SK-N-SH (cell line): ENCODE measurements around the gene P3H3. TPM values are rescaled to one million over a fixed set of nuclear protein-coding genes. Genes with fewer than 3 reads are reported as not detected.

Experiments used
- CTCF ChIA-PET: fragments of 300-600, 350-600 bp; formaldehyde crosslinking; extraction: SDS; loops from one replicate; lab custom pipeline; 2021; lab: Yijun Ruan, JAX
- POLR2A ChIA-PET: fragments of 350-600 bp; sonication (Branson Sonifier 250); formaldehyde crosslinking; extraction: SDS; loops from one replicate; lab custom pipeline; 2020; ENCODE audit warnings: antibody characterized with exemption, inconsistent platforms; lab: Yijun Ruan, JAX
- DNase-seq: peaks from one replicate; pipeline ENCODE4 v3.0.0; 2012
- H2AFZ ChIP-seq: fragments of 200-600 bp; sonication (generic); 2 replicates; pipeline ENCODE4 v1.8.1; 2016; ENCODE audit warnings: antibody characterized with exemption, mild to moderate bottlenecking, low read depth
- H3F3A ChIP-seq: fragments of 200-600 bp; sonication (generic); replicated peaks from 2 replicates; pipeline ENCODE3; 2016; ENCODE audit warnings: antibody characterized with exemption, mild to moderate bottlenecking; ENCODE audit not compliant: insufficient read depth
- H3K27ac ChIP-seq, 2 experiments: fragments of 200-500 bp in 1 of 2; fragments of 200-600 bp in 1 of 2; sonication (Bioruptor generic) in 1 of 2; sonication (generic), shearing (Covaris generic) in 1 of 2; 2 replicates each; pipeline versions ENCODE4 v1.5.1 to v1.6.1; 2014 to 2016; ENCODE audit warnings: low read depth in 2 of 2, inconsistent platforms in 1 of 2, low read length in 1 of 2, mild to moderate bottlenecking in 1 of 2, mixed read lengths in 1 of 2
- H3K27me3 ChIP-seq: fragments of 200-600 bp; sonication (generic), shearing (Covaris generic); 2 replicates; pipeline ENCODE4 v1.6.1; 2016; ENCODE audit warnings: mixed run types; ENCODE audit not compliant: insufficient read depth
- H3K36me3 ChIP-seq, 2 experiments: fragments of 200-500 bp in 1 of 2; fragments of 200-600 bp in 1 of 2; sonication (Bioruptor generic) in 1 of 2; sonication (generic) in 1 of 2; replicated peaks in 1 of 2; 2 replicates each; pipeline versions ENCODE3 to v1.5.1; 2014 to 2016; ENCODE audit warnings: low read length in 1 of 2, mild to moderate bottlenecking in 1 of 2; ENCODE audit not compliant: insufficient read depth in 2 of 2, control insufficient read depth in 1 of 2
- H3K4me1 ChIP-seq, 2 experiments: fragments of 200-500 bp in 1 of 2; fragments of 200-600 bp in 1 of 2; sonication (Bioruptor generic) in 1 of 2; sonication (generic), shearing (Covaris generic) in 1 of 2; 2 replicates each; pipeline versions ENCODE4 v1.5.1 to v1.6.1; 2014 to 2016; ENCODE audit warnings: low read depth in 1 of 2, low read length in 1 of 2, mixed run types in 1 of 2; ENCODE audit not compliant: insufficient read depth in 2 of 2, control insufficient read depth in 1 of 2
- H3K4me2 ChIP-seq: fragments of 200-600 bp; sonication (generic), shearing (Covaris generic); 2 replicates; pipeline ENCODE4 v1.6.1; 2017; ENCODE audit warnings: mixed run types
- H3K4me3 ChIP-seq, 2 experiments: fragments of 200-500 bp in 1 of 2; fragments of 200-600 bp in 1 of 2; sonication (Bioruptor generic) in 1 of 2; sonication (generic), shearing (Covaris generic) in 1 of 2; 2 replicates each; pipeline versions ENCODE4 v1.5.1 to v1.8.1; 2014 to 2016; ENCODE audit warnings: low read depth in 2 of 2, inconsistent platforms in 1 of 2, low read length in 1 of 2, mild to moderate bottlenecking in 1 of 2, mixed read lengths in 1 of 2, moderate library complexity in 1 of 2
- H3K79me2 ChIP-seq: fragments of 200-600 bp; sonication (generic); 2 replicates; pipeline ENCODE4 v1.8.1; 2017; ENCODE audit warnings: mild to moderate bottlenecking; ENCODE audit not compliant: insufficient read depth
- H3K9ac ChIP-seq: fragments of 200-600 bp; sonication (generic); 2 replicates; pipeline ENCODE4 v1.6.1; 2017; ENCODE audit warnings: mixed run types
- H3K9me2 ChIP-seq: fragments of 200-600 bp; sonication (generic); 2 replicates; pipeline ENCODE4 v1.6.1; 2017; ENCODE audit warnings: mixed run types
- H3K9me3 ChIP-seq: fragments of 200-600 bp; sonication (generic); 2 replicates; pipeline ENCODE4 v1.6.1; 2017; ENCODE audit warnings: mixed run types, mild to moderate bottlenecking, moderate library complexity
- H4K20me1 ChIP-seq: fragments of 200-600 bp; sonication (generic); 2 replicates; pipeline ENCODE4 v1.6.1; 2017; ENCODE audit warnings: mild to moderate bottlenecking, mixed run types; ENCODE audit not compliant: insufficient read depth
- CHD2 ChIP-seq: fragments of 150-350 bp; IDR thresholded peaks from 2 replicates; pipeline ENCODE4 v1.6.1; 2018; ENCODE audit warnings: low read length; ENCODE audit not compliant: partially characterized antibody
- CTCF ChIP-seq: fragments of 200-600 bp; sonication (generic); IDR thresholded peaks from 2 replicates; pipeline ENCODE4 v1.6.1; 2017; ENCODE audit warnings: antibody characterized with exemption, mild to moderate bottlenecking, moderate library complexity
- ELF1 ChIP-seq: IDR thresholded peaks from 2 replicates; pipeline ENCODE4 v1.4.0; 2012
- EP300 ChIP-seq, 2 experiments: IDR thresholded peaks; 2 replicates each; pipeline versions ENCODE4 v1.4.0 to v1.6.1; 2012; ENCODE audit warnings: borderline replicate concordance in 1 of 2, low read depth in 1 of 2, low read length in 1 of 2
- EZH2phosphoT487 ChIP-seq: fragments of 200-600 bp; sonication (generic); IDR thresholded peaks from 2 replicates; pipeline ENCODE4 v1.6.1; 2017; ENCODE audit warnings: low read depth, mixed run types, mild to moderate bottlenecking, antibody characterized with exemption, moderate library complexity, borderline replicate concordance
- FOXM1 ChIP-seq: IDR thresholded peaks from 2 replicates; pipeline ENCODE4 v1.4.0; 2012; ENCODE audit warnings: low read depth, mild to moderate bottlenecking
- GABPA ChIP-seq: IDR thresholded peaks from 2 replicates; pipeline ENCODE4 v1.4.0; 2012; ENCODE audit warnings: low read depth, mild to moderate bottlenecking
- GATA2 ChIP-seq: sonication (generic); formaldehyde crosslinking; IDR thresholded peaks from 2 replicates; pipeline ENCODE4 v1.5.0; 2020; ENCODE audit warnings: mild to moderate bottlenecking, missing genetic modification reagents
- IRF3 ChIP-seq: fragments of 150-350 bp; IDR thresholded peaks from 2 replicates; pipeline ENCODE4 v1.6.1; 2016; ENCODE audit warnings: mild to moderate bottlenecking, low read depth, low read length
- JUND ChIP-seq: IDR thresholded peaks from 2 replicates; pipeline ENCODE4 v1.4.0; 2012
- MEF2A ChIP-seq: IDR thresholded peaks from 2 replicates; pipeline ENCODE4 v1.4.0; 2012; ENCODE audit warnings: low read depth, borderline replicate concordance
- MXI1 ChIP-seq: IDR thresholded peaks from 2 replicates; pipeline ENCODE4 v1.6.1; 2012; ENCODE audit warnings: mild to moderate bottlenecking, low read depth, low read length, improper control_type of control experiment
- NFIC ChIP-seq: IDR thresholded peaks from 2 replicates; pipeline ENCODE4 v1.4.0; 2012; ENCODE audit warnings: borderline replicate concordance
- NRF1 ChIP-seq: IDR thresholded peaks from 2 replicates; pipeline ENCODE4 v1.6.1; 2012; ENCODE audit warnings: low read depth, mild to moderate bottlenecking, low read length
- PBX3 ChIP-seq: IDR thresholded peaks from 2 replicates; pipeline ENCODE4; 2012
- POLR2AphosphoS5 ChIP-seq: IDR thresholded peaks from 2 replicates; pipeline ENCODE4 v1.6.1; 2012; ENCODE audit warnings: low read depth, low read length
- RAD21 ChIP-seq: IDR thresholded peaks from 2 replicates; pipeline ENCODE4 v1.6.1; 2012; ENCODE audit warnings: mild to moderate bottlenecking, low read length
- RCOR1 ChIP-seq: fragments of 150-350 bp; IDR thresholded peaks from 2 replicates; pipeline ENCODE4 v1.6.1; 2017; ENCODE audit warnings: antibody characterized with exemption, low read length
- RFX5 ChIP-seq: IDR thresholded peaks from 2 replicates; pipeline ENCODE4 v1.6.1; 2012; ENCODE audit warnings: mild to moderate bottlenecking, improper control_type of control experiment, low read length
- RXRA ChIP-seq: IDR thresholded peaks from 2 replicates; pipeline ENCODE4 v1.4.0; 2012; ENCODE audit warnings: low read depth, mild to moderate bottlenecking, borderline replicate concordance
- SIN3A ChIP-seq: IDR thresholded peaks from 2 replicates; pipeline ENCODE4 v1.6.1; 2012; ENCODE audit warnings: low read depth, mild to moderate bottlenecking, low read length, moderate library complexity, borderline replicate concordance
- SMC3 ChIP-seq: IDR thresholded peaks from 2 replicates; pipeline ENCODE4 v1.6.1; 2012; ENCODE audit warnings: low read depth, low read length, improper control_type of control experiment
- TEAD4 ChIP-seq: IDR thresholded peaks from 2 replicates; pipeline ENCODE4 v1.4.0; 2012; ENCODE audit warnings: mild to moderate bottlenecking, borderline replicate concordance; ENCODE audit not compliant: insufficient read depth
- USF1 ChIP-seq: IDR thresholded peaks from 2 replicates; pipeline ENCODE4 v1.4.0; 2012; ENCODE audit warnings: low read depth, borderline replicate concordance
- YY1 ChIP-seq: IDR thresholded peaks from 2 replicates; pipeline ENCODE4 v1.4.0; 2012; ENCODE audit warnings: low read depth, mild to moderate bottlenecking
- ZBTB33 ChIP-seq: IDR thresholded peaks from 2 replicates; pipeline ENCODE4 v1.4.0; 2012; ENCODE audit warnings: low read depth, borderline replicate concordance
- WGBS: methylation state at CpG from one replicate; pipeline ENCODE4 v1.1.6; 2017; ENCODE audit warnings: low lambda C conversion rate; 5-methylcytosine and 5-hydroxymethylcytosine counted together
- polyA plus RNA-seq, 3 experiments: library from polyadenylated mRNA; depleted of rRNA; stranded (reverse); fragments of >200 nt; gene quantifications; 2 replicates each; pipeline ENCODE4 v1.2.3, GENCODE V29; 2012

Gene P3H3
- polyA plus RNA-seq, 1 of the 3 experiments (the other 2 are of a cell fraction), result 74.6 TPM

- Histone ChIP-seq H3K36me3 (peaks cover 20 to 26% of the 10 kb centered on the region in 2 experiments), H3K4me1 (peaks cover 30 to 39% of the 10 kb centered on the region in 2 experiments), H3F3A (peaks cover 38% of the 10 kb centered on the region), H2AFZ (peak within 1 kb of the TSS; percentile 42), H3K9me3 (no peaks in the 10 kb centered on the region), H3K79me2 (peaks cover 64% of the 10 kb centered on the region), H3K27me3 (no peaks in the 10 kb centered on the region), H3K4me2 (peak within 1 kb of the TSS; percentile 100), H3K9ac (peak within 1 kb of the TSS; percentile 89), H3K4me3 (peak within 1 kb of the TSS; percentile 64 to 91), H4K20me1 (peaks cover 39% of the 10 kb centered on the region), H3K27ac (peak within 1 kb of the TSS; percentile 69 to 84), H3K9me2 (no peaks in the 10 kb centered on the region)
- 4% methylated on average over 19 of the region's 66 CpGs for WGBS
- ChIA-PET POLR2A (interaction anchor here (0.6 to 4.0 kb wide), 22 partner anchors 8 to 269 kb away, joined by 3 to 45 read pairs (median 4); partner anchors contain the start of genes C12orf57, CDCA3, COPS7A and ENO2), CTCF (interaction anchor here (0.9 to 10.9 kb wide), 42 partner anchors 10 to 357 kb away, joined by 3 to 164 read pairs (median 7); partner anchors contain the start of genes CDCA3, COPS7A, ENO2 and GNB3)
- peak; percentile 97 for DNase-seq
- TF ChIP-seq TEAD4 (no peak), RAD21 (no peak), EP300 (IDR thresholded peaks at IDR 0.05; ENCODE audit: borderline replicate concordance in 1 of 2, low read depth in 1 of 2, low read length in 1 of 2) (0 out of 4 replicates have a peak, but pooled peaks of 1 of the 2 experiments have one; percentile 30), FOXM1 (no peak), RCOR1 (no peak), SIN3A (peak; percentile 49; the same call in 1 of the 2 replicates), PBX3 (no peak), MXI1 (no peak), POLR2AphosphoS5 (peak; percentile 76), SMC3 (no peak), YY1 (no peak), CTCF (no peak), CHD2 (peak; percentile 62), GATA2 (CRISPR knock-in tag) (no peak), ZBTB33 (no peak), EZH2phosphoT487 (no peak), RXRA (no peak), ELF1 (peak; percentile 58; the same call in 1 of the 2 replicates), USF1 (no peak), IRF3 (no peak), GABPA (peak; percentile 69), NRF1 (no peak; the same call in 1 of the 2 replicates), RFX5 (no peak), NFIC (no peak), JUND (no peak), MEF2A (no peak)
These were observed 45.1 kb downstream of the P3H3 start, which contains the start of gene SPSB2 for GRCh38 chr12:6873094-6874014. Gene SPSB2 (minus strand): TSS chr12:6873303. CDS start chr12:6872901, 402 bp downstream.
